Bronchial epithelial cell (primary cell): Measurements from ENCODE around the gene ULK2. TPM values are rescaled to one million over a fixed set of nuclear protein-coding genes. Genes with fewer than 3 reads are reported as not detected.

ENCODE experiments used
- DNase-seq: peaks from one replicate; pipeline ENCODE4 v3.0.0-alpha.2; 2010; ENCODE audit warnings: low read depth
- FAIRE-seq: peaks from 2 replicates; lab custom pipeline; 2011; peaks lifted over from hg19 to GRCh38; lab: Jason Lieb, UNC
- H3K27me3 ChIP-seq: 2 replicates; pipeline ENCODE4 v1.5.1; 2011; ENCODE audit warnings: low read length; ENCODE audit not compliant: control insufficient read depth, insufficient read depth
- H3K36me3 ChIP-seq: 2 replicates; pipeline ENCODE4 v1.5.1; 2011; ENCODE audit warnings: low read length; ENCODE audit not compliant: control insufficient read depth, insufficient read depth
- H3K4me3 ChIP-seq: 2 replicates; pipeline ENCODE4 v1.5.1; 2011; ENCODE audit warnings: mild to moderate bottlenecking, low read depth, low read length, control low read depth
- CTCF ChIP-seq: IDR thresholded peaks from 2 replicates; pipeline ENCODE4 v1.5.1; 2011; ENCODE audit warnings: mild to moderate bottlenecking, moderate library complexity, low read length, control low read depth, inconsistent platforms; ENCODE audit not compliant: insufficient read depth, severe bottlenecking
- total RNA-seq: library from RNA; depleted of rRNA; stranded (reverse); fragments of >200 nt; gene quantifications from 2 replicates; pipeline ENCODE4 v1.2.1, GENCODE V29; 2014

The ULK2 gene
- total RNA-seq, 1 donor from 2014 or later, result 14.7 TPM

- no peak for TF ChIP-seq CTCF
- FAIRE-seq, result no peak
- no peak overlapping the region for H3K4me3 ChIP-seq
- peaks cover 38% of the 10 kb centered on the region for H3K36me3 ChIP-seq
- no peaks in the 10 kb centered on the region for H3K27me3 ChIP-seq
- no peak for DNase-seq
Measured at GRCh38 chr17:19742495-19742894, 125.2 kb downstream of the ULK2 start.

- TF ChIP-seq CTCF, result no peak
- peak; percentile 52 for FAIRE-seq
- Histone ChIP-seq H3K4me3 (no peak overlapping the region), H3K27me3 (no peaks in the 10 kb centered on the region), H3K36me3 (peaks cover 39% of the 10 kb centered on the region)
- no peak for DNase-seq
Measured at GRCh38 chr17:19741832-19742457, 125.8 kb downstream of the ULK2 start.

GRCh38 chr17:19740933-19741332, 126.8 kb downstream of the ULK2 start:
- DNase-seq, result no peak
- no peak for FAIRE-seq
- no peak overlapping the region for H3K4me3 ChIP-seq
- no peaks in the 10 kb centered on the region for H3K27me3 ChIP-seq
- peaks cover 39% of the 10 kb centered on the region for H3K36me3 ChIP-seq
- no peak for TF ChIP-seq CTCF

GRCh38 chr17:19739241-19740201, 128.2 kb downstream of the ULK2 start:
- DNase-seq, result no peak
- TF ChIP-seq CTCF, result no peak
- FAIRE-seq, result no peak
- Histone ChIP-seq H3K4me3 (no peak overlapping the region), H3K27me3 (no peaks in the 10 kb centered on the region), H3K36me3 (peaks cover 39% of the 10 kb centered on the region)

- FAIRE-seq (no peak), DNase-seq (no peak)
- Histone ChIP-seq H3K27me3 (no peaks in the 10 kb centered on the region), H3K36me3 (peaks cover 39% of the 10 kb centered on the region), H3K4me3 (no peak overlapping the region)
- TF ChIP-seq CTCF, result no peak
Measured at GRCh38 chr17:19738757-19739156, 129.0 kb downstream of the ULK2 start.
